ENCODE measurements around the gene KRCC1.
"Not testable (repeated sequence)": the region's sequence is repeated elsewhere in the genome, so short reads cannot be mapped to it uniquely, and the experiment has no call there.

KRCC1 gene

GRCh38 chr2:88074150-88074549, 18.6 kb upstream of the KRCC1 start:
- no peak for DNase-seq

- no peak for DNase-seq
Observed at GRCh38 chr2:88071365-88071764, 15.8 kb upstream of the KRCC1 start.

GRCh38 chr2:88070055-88070454, 14.5 kb upstream of the KRCC1 start:
- no peak for DNase-seq

- DNase-seq, result no peak
Observed at GRCh38 chr2:88069117-88069516, 13.5 kb upstream of the KRCC1 start.

GRCh38 chr2:88068044-88068443, 12.5 kb upstream of the KRCC1 start:
- no peak for DNase-seq

- no peak for DNase-seq
Observed at GRCh38 chr2:88067598-88067997, 12.0 kb upstream of the KRCC1 start, which contains the start of gene SMYD1. Gene SMYD1, plus strand, starts transcription at chr2:88067825. Its CDS starts 40 bp downstream, at chr2:88067865.

GRCh38 chr2:88067189-88067588, 11.6 kb upstream of the KRCC1 start:
- no peak for DNase-seq

- no peak for DNase-seq
Observed at GRCh38 chr2:88066543-88066942, 11.0 kb upstream of the KRCC1 start.

GRCh38 chr2:88061295-88061694, 5.7 kb upstream of the KRCC1 start:
- no peak for DNase-seq

- no peak for DNase-seq
Observed at GRCh38 chr2:88060907-88061275, 5.3 kb upstream of the KRCC1 start.

- peak; percentile 6 for DNase-seq
Observed at GRCh38 chr2:88059979-88060906, 4.7 kb upstream of the KRCC1 start.

GRCh38 chr2:88058191-88058590, 2.6 kb upstream of the KRCC1 start:
- DNase-seq, result no peak

GRCh38 chr2:88057437-88057844, 1.9 kb upstream of the KRCC1 start:
- no peak for DNase-seq

GRCh38 chr2:88054782-88055370, 707 bp downstream of the KRCC1 start:
- DNase-seq, result no peak

GRCh38 chr2:88053934-88054781, 1.4 kb downstream of the KRCC1 start:
- no peak for DNase-seq

GRCh38 chr2:88053296-88053695, 2.3 kb downstream of the KRCC1 start:
- no peak for DNase-seq

- no peak for DNase-seq
Observed at GRCh38 chr2:88051792-88052191, 3.8 kb downstream of the KRCC1 start.

- DNase-seq, result no peak
Observed at GRCh38 chr2:88049622-88050021, 6.0 kb downstream of the KRCC1 start.

- no peak for DNase-seq
Observed at GRCh38 chr2:88048541-88048940, 7.0 kb downstream of the KRCC1 start.

- DNase-seq, result not testable (repeated sequence)
Observed at GRCh38 chr2:88045561-88045960, 10.0 kb downstream of the KRCC1 start.

- no peak for DNase-seq
Observed at GRCh38 chr2:88042476-88042875, 13.1 kb downstream of the KRCC1 start.

- DNase-seq, result peak; percentile 7
Observed at GRCh38 chr2:88038263-88039105, 17.1 kb downstream of the KRCC1 start.

All from T1000 (cell line).